OCI-LY1 (cell line): ENCODE measurements around the gene EMID1.
A peak's percentile ranks its signal among the peaks of the same experiment; 100 is the strongest.
"Not testable (repeated sequence)": the region's sequence is repeated elsewhere in the genome, so short reads cannot be mapped to it uniquely, and the experiment has no call there.

Source experiments
- H2AFZ ChIP-seq: fragments of 200-600 bp; sonication (generic), shearing (Covaris generic); 2 replicates; pipeline ENCODE4 v1.6.0; 2014; ENCODE audit warnings: antibody characterized with exemption, mild to moderate bottlenecking, low read length
- H3F3A ChIP-seq: fragments of 200-600 bp; sonication (generic), shearing (Covaris generic); 2 replicates; pipeline ENCODE4 v1.6.0; 2014; ENCODE audit warnings: mild to moderate bottlenecking, antibody characterized with exemption, low read length, moderate library complexity; ENCODE audit not compliant: insufficient read depth
- H3K27ac ChIP-seq: fragments of 200-600 bp; sonication (generic); 2 replicates; pipeline ENCODE4 v1.5.1; 2014; ENCODE audit warnings: low read length, mixed run types, mild to moderate bottlenecking, low read depth; ENCODE audit not compliant: poor library complexity, severe bottlenecking
- H3K27me3 ChIP-seq: fragments of 200-600 bp; sonication (generic); 2 replicates; pipeline ENCODE4 v1.6.0; 2014; ENCODE audit warnings: antibody characterized with exemption, mild to moderate bottlenecking, low read length, moderate library complexity; ENCODE audit not compliant: insufficient read depth
- H3K36me3 ChIP-seq: fragments of 200-600 bp; sonication (generic); 2 replicates; pipeline ENCODE4 v1.6.1; 2014; ENCODE audit warnings: mild to moderate bottlenecking, antibody characterized with exemption, low read length, moderate library complexity, mixed read lengths; ENCODE audit not compliant: insufficient read depth
- H3K4me1 ChIP-seq: fragments of 200-600 bp; sonication (generic); 2 replicates; pipeline ENCODE4 v1.5.1; 2014; ENCODE audit warnings: mild to moderate bottlenecking, low read length, moderate library complexity; ENCODE audit not compliant: insufficient read depth, severe bottlenecking
- H3K4me2 ChIP-seq: fragments of 200-600 bp; sonication (generic), shearing (Covaris generic); 2 replicates; pipeline ENCODE4 v1.6.1; 2014; ENCODE audit warnings: low read length
- H3K4me3 ChIP-seq: fragments of 200-600 bp; sonication (generic); 2 replicates; pipeline ENCODE4 v1.5.1; 2014; ENCODE audit warnings: low read length, low read depth, mild to moderate bottlenecking, mixed read lengths; ENCODE audit not compliant: poor library complexity, severe bottlenecking
- H3K79me2 ChIP-seq: fragments of 200-600 bp; shearing (Covaris generic); 2 replicates; pipeline ENCODE4 v1.6.1; 2016; ENCODE audit warnings: mixed run types, low read length, mixed read lengths; ENCODE audit not compliant: insufficient read depth
- H3K9ac ChIP-seq: fragments of 200-600 bp; sonication (generic), shearing (Covaris generic); 2 replicates; pipeline ENCODE4 v1.6.1; 2014; ENCODE audit warnings: mild to moderate bottlenecking, low read length, mixed read lengths
- H3K9me2 ChIP-seq: fragments of 200-600 bp; sonication (generic), shearing (Covaris generic); 2 replicates; pipeline ENCODE4 v1.6.1; 2014; ENCODE audit warnings: low read depth, mild to moderate bottlenecking, low read length, mixed read lengths
- H3K9me3 ChIP-seq: fragments of 200-600 bp; shearing (Covaris generic); 2 replicates; pipeline ENCODE4 v1.6.1; 2014; ENCODE audit warnings: low read length, mixed read lengths
- H4K20me1 ChIP-seq: fragments of 200-600 bp; sonication (generic), shearing (Covaris generic); 2 replicates; pipeline ENCODE4 v1.6.0; 2016; ENCODE audit warnings: mild to moderate bottlenecking, low read length; ENCODE audit not compliant: insufficient read depth
- EZH2 ChIP-seq: fragments of 200-600 bp; sonication (generic), shearing (Covaris generic); IDR thresholded peaks from 2 replicates; pipeline ENCODE4 v1.8.0; 2017; ENCODE audit warnings: borderline replicate concordance, mixed run types, mild to moderate bottlenecking, antibody characterized with exemption, low read length, moderate library complexity, mixed read lengths
- TF ChIP-seq, protein P1 (sequence below): fragments of 200-600 bp; sonication (generic), shearing (Covaris generic); IDR thresholded peaks from 2 replicates; pipeline ENCODE4 v1.5.1; 2017; ENCODE audit warnings: mild to moderate bottlenecking, antibody characterized with exemption, low read length, moderate library complexity, mixed read lengths

The EMID1 gene

DNA sequence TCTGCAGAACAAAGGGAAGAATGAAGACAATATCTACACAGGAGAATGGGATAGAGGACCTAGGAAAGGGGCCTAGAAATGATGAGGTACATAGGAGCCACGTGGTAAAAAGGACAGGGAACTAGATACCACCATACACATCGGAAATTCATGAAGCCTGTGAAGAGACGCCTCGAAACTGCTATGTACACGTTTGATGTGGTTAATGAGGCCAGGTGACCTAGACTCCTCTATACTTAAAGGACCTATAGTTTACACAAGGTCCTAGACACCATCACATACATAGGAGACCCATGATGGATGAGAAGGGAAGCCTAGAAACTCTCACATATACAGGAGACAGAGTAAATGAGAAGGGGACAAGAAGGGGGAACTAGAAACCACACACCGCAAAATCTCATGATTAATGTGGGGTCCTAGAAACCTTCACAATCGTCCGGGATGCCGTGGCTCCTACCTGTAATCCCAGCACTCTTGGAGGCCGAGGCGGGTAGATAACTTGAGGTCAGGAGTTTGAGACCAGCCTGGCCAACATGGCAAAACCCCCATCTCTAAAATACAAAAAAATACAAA, 38.3 kb downstream of the EMID1 start:
- Histone ChIP-seq H3K4me2 (no peak overlapping the region), H3K9ac (no peak overlapping the region), H3K9me3 (peaks cover 5% of the 10 kb centered on the region; the same call in 1 of the 2 replicates), H3K27ac (no peak overlapping the region), H3F3A (no peaks in the 10 kb centered on the region), H4K20me1 (no peaks in the 10 kb centered on the region), H3K79me2 (no peaks in the 10 kb centered on the region), H3K36me3 (no peaks in the 10 kb centered on the region; the same call in 1 of the 2 replicates), H2AFZ (no peak overlapping the region), H3K4me1 (no peaks in the 10 kb centered on the region), H3K27me3 (peaks cover 7% of the 10 kb centered on the region; the same call in 1 of the 2 replicates), H3K4me3 (no peak overlapping the region), H3K9me2 (no peaks in the 10 kb centered on the region)
- TF ChIP-seq EZH2 = no peak
- TF ChIP-seq, protein P1, sequence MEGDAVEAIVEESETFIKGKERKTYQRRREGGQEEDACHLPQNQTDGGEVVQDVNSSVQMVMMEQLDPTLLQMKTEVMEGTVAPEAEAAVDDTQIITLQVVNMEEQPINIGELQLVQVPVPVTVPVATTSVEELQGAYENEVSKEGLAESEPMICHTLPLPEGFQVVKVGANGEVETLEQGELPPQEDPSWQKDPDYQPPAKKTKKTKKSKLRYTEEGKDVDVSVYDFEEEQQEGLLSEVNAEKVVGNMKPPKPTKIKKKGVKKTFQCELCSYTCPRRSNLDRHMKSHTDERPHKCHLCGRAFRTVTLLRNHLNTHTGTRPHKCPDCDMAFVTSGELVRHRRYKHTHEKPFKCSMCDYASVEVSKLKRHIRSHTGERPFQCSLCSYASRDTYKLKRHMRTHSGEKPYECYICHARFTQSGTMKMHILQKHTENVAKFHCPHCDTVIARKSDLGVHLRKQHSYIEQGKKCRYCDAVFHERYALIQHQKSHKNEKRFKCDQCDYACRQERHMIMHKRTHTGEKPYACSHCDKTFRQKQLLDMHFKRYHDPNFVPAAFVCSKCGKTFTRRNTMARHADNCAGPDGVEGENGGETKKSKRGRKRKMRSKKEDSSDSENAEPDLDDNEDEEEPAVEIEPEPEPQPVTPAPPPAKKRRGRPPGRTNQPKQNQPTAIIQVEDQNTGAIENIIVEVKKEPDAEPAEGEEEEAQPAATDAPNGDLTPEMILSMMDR = no peak

DNA sequence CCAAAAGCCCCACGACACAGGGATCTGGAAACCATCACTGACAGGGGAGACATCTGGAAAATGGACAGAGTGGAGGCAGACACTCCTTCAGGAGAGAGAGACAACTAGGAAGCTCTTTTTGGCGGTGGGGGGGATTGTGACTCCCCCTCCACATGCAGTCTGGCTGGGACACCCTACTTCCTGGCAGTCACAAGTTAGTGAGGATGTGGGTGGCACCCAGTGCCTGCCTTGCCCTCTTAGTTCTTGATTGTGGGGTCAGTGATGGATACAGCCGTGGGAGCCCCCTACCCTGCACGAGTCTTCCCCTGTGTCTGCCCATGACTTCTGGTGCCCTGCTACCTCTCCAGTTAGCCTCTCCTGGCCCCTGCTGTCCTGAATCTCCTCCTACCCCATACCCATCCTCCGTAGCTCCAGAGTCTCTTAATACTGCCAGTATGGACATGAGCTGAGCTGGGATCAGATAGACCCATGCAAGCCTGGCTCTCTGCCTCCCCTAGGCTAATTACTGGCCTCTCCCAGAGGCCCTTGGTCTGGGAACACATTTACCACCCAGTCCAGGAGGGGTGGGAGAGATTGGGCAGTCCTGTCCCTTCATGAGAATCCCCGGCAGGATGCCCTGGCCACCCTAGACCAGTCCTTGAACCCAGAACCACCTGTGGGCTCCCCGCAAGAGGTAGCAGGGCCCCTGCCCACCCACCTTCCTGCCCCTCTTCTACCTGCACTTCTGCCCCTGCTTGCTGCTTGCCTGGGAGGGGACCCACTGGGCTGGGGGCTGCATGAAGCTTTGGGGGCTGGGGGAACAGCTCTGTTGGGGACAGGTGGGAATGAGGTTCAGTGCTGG, 39.3 kb downstream of the EMID1 start:
- no peaks in the 10 kb centered on the region for H4K20me1 ChIP-seq
- no peaks in the 10 kb centered on the region for H3F3A ChIP-seq
- TF ChIP-seq, protein P1 = no peak
- no peak for TF ChIP-seq EZH2
- H3K79me2 ChIP-seq = no peaks in the 10 kb centered on the region
- no peaks in the 10 kb centered on the region for H3K9me2 ChIP-seq
- H3K9ac ChIP-seq = no peak overlapping the region
- H2AFZ ChIP-seq = no peak overlapping the region
- H3K4me2 ChIP-seq = no peak overlapping the region
- peaks cover 7% of the 10 kb centered on the region; the same call in 1 of the 2 replicates for H3K27me3 ChIP-seq
- no peaks in the 10 kb centered on the region; the same call in 1 of the 2 replicates for H3K36me3 ChIP-seq
- H3K9me3 ChIP-seq = peaks cover 5% of the 10 kb centered on the region; the same call in 1 of the 2 replicates
- H3K4me1 ChIP-seq = no peaks in the 10 kb centered on the region
- H3K27ac ChIP-seq = no peak overlapping the region
- no peak overlapping the region for H3K4me3 ChIP-seq

DNA sequence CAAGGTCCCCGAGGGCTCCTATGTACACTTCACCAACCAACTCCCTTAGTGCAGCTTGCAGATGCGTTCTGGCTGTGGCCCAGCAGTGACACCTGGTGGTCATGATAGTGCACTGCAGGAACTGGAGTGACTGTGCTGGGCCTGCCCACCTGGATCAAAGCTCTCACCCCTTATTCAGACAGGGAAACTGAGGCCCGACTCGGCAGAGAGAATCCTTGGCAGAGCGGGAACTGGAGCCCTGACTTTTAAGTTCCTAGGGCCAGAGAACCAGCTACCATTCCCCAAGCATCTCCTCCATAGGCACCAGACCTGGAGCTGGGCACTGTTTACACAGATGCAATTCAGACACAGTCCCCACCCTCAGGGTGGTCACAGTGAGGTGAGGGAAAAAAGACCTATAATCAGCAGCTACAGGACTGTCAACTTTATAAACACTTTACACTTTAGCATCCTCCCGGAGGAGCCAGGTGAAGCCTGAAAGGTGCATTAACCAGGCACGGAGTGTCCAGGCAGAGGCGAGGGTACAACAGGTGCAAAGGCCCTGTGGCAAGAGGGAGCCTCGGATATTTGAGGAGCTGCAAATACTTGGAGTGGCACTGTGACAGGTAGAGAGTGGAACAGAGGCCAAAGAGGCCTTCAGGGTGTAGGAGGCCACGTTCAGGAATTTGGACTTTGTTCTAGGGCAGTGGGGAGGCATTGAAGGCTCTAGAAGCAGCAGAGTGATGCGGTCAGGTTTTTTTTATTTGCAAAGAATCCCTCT, 40.1 kb downstream of the EMID1 start:
- peaks cover 7% of the 10 kb centered on the region; the same call in 1 of the 2 replicates for H3K27me3 ChIP-seq

DNA sequence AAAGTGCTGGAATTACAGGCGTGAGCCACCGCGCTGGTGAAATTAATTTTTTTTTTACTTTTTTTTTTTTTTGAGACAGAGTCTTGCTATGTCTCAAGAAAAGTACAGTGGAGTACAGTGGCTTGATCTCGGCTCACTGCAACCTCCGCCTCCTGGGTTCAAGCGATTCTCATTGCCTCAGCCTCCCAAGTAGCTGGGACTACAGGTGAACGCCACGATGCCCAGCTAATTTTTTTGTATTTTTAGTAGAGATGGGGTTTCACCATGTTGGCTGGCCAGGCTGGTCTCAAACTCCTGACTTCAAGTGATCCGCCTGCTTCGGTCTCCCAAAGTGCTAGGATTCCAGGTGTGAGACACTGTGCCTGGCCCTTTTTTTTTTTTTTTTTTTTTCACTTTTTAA, 42.2 kb downstream of the EMID1 start:
- H3K79me2 ChIP-seq, H3K36me3 ChIP-seq, H3K9me3 ChIP-seq, H3F3A ChIP-seq, H3K4me1 ChIP-seq, H3K9ac ChIP-seq, H3K9me2 ChIP-seq, H2AFZ ChIP-seq, H3K27me3 ChIP-seq, H3K4me2 ChIP-seq, H3K4me3 ChIP-seq, H4K20me1 ChIP-seq, H3K27ac ChIP-seq: not testable (repeated sequence)

More for the DNA sequence above, 40.1 kb downstream of the EMID1 start:
- Histone ChIP-seq H3K9me3 (peaks cover 5% of the 10 kb centered on the region; the same call in 1 of the 2 replicates), H3F3A (no peaks in the 10 kb centered on the region), H3K4me1 (no peaks in the 10 kb centered on the region), H3K9ac (no peak overlapping the region), H3K9me2 (no peaks in the 10 kb centered on the region), H2AFZ (no peak overlapping the region), H3K4me2 (no peak overlapping the region), H3K27ac (no peak overlapping the region), H4K20me1 (no peaks in the 10 kb centered on the region), H3K79me2 (no peaks in the 10 kb centered on the region), H3K4me3 (no peak overlapping the region), H3K36me3 (no peaks in the 10 kb centered on the region; the same call in 1 of the 2 replicates)
- TF ChIP-seq, protein P1 = peak; percentile 95
- TF ChIP-seq EZH2 = no peak
